GM23338 (cell line): ENCODE results near the gene ME1.

Experiments used
- CREB1 ChIP-seq: fragments of 250-450 bp; sonication (Bioruptor Pico); IDR thresholded peaks from 2 replicates; pipeline ENCODE4 v1.5.0; 2020; ENCODE audit warnings: low read depth, mild to moderate bottlenecking, moderate library complexity
- POLR2AphosphoS5 ChIP-seq: IDR thresholded peaks from 2 replicates; pipeline ENCODE4 v1.6.1; 2016; ENCODE audit warnings: antibody characterized with exemption, low read depth
- REST ChIP-seq: IDR thresholded peaks from one replicate; pipeline ENCODE4 v1.6.1; 2018; ENCODE audit warnings: antibody characterized with exemption; ENCODE audit not compliant: unreplicated experiment
- TF ChIP-seq, protein P1 (sequence below), 2 experiments: fragments of 200-600 bp in 1 of 2; sonication (generic) in 1 of 2; conservative IDR thresholded peaks; 2 replicates each; pipeline versions ENCODE4 v1.5.1 to v1.6.1; 2016 to 2017; ENCODE audit warnings: antibody characterized with exemption in 2 of 2, low read depth in 2 of 2, mild to moderate bottlenecking in 2 of 2, moderate library complexity in 1 of 2

- TF ChIP-seq POLR2AphosphoS5 (no peak), REST (no peak), CREB1 (CRISPR knock-in tag) (no peak)
- TF ChIP-seq, protein P1, sequence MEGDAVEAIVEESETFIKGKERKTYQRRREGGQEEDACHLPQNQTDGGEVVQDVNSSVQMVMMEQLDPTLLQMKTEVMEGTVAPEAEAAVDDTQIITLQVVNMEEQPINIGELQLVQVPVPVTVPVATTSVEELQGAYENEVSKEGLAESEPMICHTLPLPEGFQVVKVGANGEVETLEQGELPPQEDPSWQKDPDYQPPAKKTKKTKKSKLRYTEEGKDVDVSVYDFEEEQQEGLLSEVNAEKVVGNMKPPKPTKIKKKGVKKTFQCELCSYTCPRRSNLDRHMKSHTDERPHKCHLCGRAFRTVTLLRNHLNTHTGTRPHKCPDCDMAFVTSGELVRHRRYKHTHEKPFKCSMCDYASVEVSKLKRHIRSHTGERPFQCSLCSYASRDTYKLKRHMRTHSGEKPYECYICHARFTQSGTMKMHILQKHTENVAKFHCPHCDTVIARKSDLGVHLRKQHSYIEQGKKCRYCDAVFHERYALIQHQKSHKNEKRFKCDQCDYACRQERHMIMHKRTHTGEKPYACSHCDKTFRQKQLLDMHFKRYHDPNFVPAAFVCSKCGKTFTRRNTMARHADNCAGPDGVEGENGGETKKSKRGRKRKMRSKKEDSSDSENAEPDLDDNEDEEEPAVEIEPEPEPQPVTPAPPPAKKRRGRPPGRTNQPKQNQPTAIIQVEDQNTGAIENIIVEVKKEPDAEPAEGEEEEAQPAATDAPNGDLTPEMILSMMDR (conservative IDR thresholded peaks at IDR 0.05; ENCODE audit: low read depth in 2 of 2), result no peak
These were observed 35.5 kb upstream of the ME1 start for GRCh38 chr6:83466328-83466727.
